ENCODE results near the gene CERS3. TPM values are rescaled to one million over a fixed set of nuclear protein-coding genes. Genes with fewer than 3 reads are reported as not detected.

The CERS3 gene
- total RNA-seq, 4 donors from 2014 or later, result 105 to 191 (median 149) TPM

- no peak overlapping the region for H3K4me3 ChIP-seq (ENCODE audit: low read depth, poor library complexity, severe bottlenecking)
- WGBS, 2 donors, result 89 to 95% methylated on average over 2 of the region's 2 CpGs
- no peak for DNase-seq (ENCODE audit: low spot score in 2 of 2)
- intact Hi-C loops (cut with DNase I; ENCODE audit: low total_unique reads), result no loop called here
- TF ChIP-seq CTCF (IDR thresholded peaks at IDR 0.05) (no peak), POLR2A (IDR thresholded peaks at IDR 0.05) (no peak)
Measured at GRCh38 chr15:100483370-100483769, 45.4 kb downstream of the CERS3 start.

GRCh38 chr15:100476805-100477204 is 51.9 kb downstream of the CERS3 start:
- WGBS, 2 donors, result 90 to 92% methylated on average over 4 of the region's 4 CpGs
- intact Hi-C loops (cut with DNase I; ENCODE audit: low total_unique reads), result no loop called here
- no peak overlapping the region for H3K4me3 ChIP-seq (ENCODE audit: low read depth, poor library complexity, severe bottlenecking)
- TF ChIP-seq POLR2A (IDR thresholded peaks at IDR 0.05), result no peak
- no peak for TF ChIP-seq CTCF (IDR thresholded peaks at IDR 0.05)
- no peak for DNase-seq (ENCODE audit: low spot score in 2 of 2)

GRCh38 chr15:100472736-100473135 is 56.0 kb downstream of the CERS3 start:
- intact Hi-C loops (cut with DNase I; ENCODE audit: low total_unique reads), result no loop called here
- TF ChIP-seq POLR2A (IDR thresholded peaks at IDR 0.05) (no peak), CTCF (IDR thresholded peaks at IDR 0.05) (no peak)
- H3K4me3 ChIP-seq (ENCODE audit: low read depth, poor library complexity, severe bottlenecking), result no peak overlapping the region
- no peak for DNase-seq (ENCODE audit: low spot score in 2 of 2)
- 75 to 84% methylated on average over 5 of the region's 5 CpGs for WGBS, 2 donors

- 53 to 62% methylated on average over 3 of the region's 3 CpGs for WGBS, 2 donors
- intact Hi-C loops (cut with DNase I; ENCODE audit: low total_unique reads), result no loop called here
- no peak overlapping the region for H3K4me3 ChIP-seq (ENCODE audit: low read depth, poor library complexity, severe bottlenecking)
- TF ChIP-seq POLR2A (IDR thresholded peaks at IDR 0.05) (no peak), CTCF (IDR thresholded peaks at IDR 0.05) (no peak)
- DNase-seq (ENCODE audit: low spot score in 2 of 2), result no peak
Measured at GRCh38 chr15:100471933-100472332, 56.8 kb downstream of the CERS3 start.

- WGBS, 2 donors, result 49 to 55% methylated on average over 2 of the region's 2 CpGs
Measured at GRCh38 chr15:100468285-100468684, 60.5 kb downstream of the CERS3 start.

More at GRCh38 chr15:100468285-100468684, 60.5 kb downstream of the CERS3 start:
- no peak for DNase-seq (ENCODE audit: low spot score in 2 of 2)
- intact Hi-C loops (cut with DNase I; ENCODE audit: low total_unique reads), result no loop called here
- no peak overlapping the region for H3K4me3 ChIP-seq (ENCODE audit: low read depth, poor library complexity, severe bottlenecking)
- TF ChIP-seq CTCF (IDR thresholded peaks at IDR 0.05) (no peak), POLR2A (IDR thresholded peaks at IDR 0.05) (no peak)

Measured in lower leg skin (tissue), 4 donors.